ENCODE measurements around the gene PKP1.
A peak's percentile ranks its signal among the peaks of the same experiment; 100 is the strongest.

The PKP1 gene

DNA sequence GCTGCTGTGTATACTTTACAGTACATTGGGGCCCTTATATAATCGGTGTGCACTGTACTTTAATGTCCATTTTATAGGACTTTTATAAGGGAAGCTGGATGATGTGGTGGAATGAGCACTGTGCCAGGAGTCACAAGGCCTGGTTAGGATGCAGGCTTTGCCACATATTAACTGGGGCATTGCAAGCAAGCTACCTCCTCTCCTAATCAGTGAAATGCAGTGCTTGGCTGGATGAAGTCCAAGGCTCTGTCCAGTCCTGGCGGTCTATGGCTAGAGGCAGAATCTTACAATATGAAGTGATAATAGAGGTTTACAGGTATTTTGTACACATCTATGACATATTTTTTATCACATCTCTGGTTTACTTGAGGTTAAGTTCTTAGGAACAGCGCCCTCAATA, 1.7 kb upstream of the PKP1 start:
- DNase-seq (ENCODE audit: low read depth): no peak

DNA sequence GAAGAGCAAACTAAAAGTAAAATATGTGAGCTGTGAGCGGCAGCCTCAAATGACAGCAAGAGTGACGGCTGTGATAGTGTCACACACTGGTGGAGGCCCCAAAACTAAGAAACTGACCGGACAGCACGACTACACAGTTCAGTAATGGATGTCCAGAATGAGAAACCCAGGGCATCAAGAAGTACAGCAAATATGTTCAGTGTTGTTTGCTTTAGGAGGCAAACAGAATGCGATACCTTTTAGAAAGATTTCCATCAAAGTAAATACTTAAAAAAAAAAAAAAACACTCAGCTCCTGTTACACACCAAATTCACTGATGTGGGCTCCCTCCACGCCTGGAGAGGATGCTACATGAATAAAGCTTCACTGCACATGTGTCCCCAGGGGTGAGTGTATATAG, 1.1 kb upstream of the PKP1 start:
- DNase-seq (ENCODE audit: low read depth): no peak

DNA sequence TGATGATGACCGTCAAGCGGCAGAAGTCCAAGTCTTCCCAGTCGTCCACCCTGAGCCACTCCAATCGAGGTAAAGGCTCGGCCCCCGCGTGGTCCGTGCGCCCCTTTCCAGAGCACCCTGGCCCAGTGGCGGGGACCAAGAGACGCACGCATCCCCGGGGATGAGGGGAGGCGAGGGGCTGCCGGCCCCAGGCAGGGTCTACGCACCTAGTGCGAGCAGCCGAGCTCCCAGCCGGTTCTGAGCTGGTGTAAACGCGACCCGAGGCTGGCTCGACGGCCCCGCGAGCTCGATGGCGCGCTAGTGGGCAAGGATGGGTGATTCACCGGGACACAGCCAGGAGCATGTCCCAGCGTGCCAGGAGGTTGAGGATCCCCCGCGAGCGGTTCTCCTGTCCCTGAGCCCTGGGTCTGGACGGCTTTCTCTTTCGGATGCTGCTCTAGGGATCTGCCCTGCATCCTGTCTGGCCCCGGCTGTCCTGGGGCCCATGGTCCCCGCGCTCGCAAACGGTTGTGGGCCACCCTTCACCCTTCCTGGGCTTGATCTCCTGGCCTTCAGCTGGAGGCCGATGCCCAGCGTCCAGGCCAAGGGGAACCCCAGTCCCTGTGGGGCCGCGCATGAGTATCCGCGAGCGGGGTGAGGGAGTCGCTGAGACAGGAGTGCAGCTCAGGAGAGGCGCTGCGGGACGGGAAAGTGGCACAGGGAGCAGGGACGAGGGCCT, 689 bp downstream of the PKP1 start:
- no peak for DNase-seq (ENCODE audit: low read depth)

DNA sequence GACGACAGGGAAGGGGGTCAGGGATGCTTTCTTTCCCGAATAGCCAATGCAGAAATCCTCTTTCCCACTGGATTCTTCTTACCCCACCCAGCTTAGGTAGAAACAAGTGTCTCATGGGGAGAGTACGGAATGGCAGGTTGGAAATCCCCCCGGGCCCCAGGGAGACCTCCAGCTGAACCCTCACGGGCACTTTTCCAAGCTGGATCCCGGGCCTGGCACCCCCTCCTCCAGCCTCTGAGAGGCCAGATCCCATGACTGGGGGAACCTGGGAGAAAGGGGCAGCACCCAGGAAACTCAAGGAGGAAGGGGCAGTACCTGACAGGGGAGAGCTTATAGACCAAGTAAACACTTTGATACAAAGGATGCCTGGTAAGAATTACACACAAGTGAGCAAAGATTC, 1.3 kb downstream of the PKP1 start:
- DNase-seq (ENCODE audit: low read depth): no peak

DNA sequence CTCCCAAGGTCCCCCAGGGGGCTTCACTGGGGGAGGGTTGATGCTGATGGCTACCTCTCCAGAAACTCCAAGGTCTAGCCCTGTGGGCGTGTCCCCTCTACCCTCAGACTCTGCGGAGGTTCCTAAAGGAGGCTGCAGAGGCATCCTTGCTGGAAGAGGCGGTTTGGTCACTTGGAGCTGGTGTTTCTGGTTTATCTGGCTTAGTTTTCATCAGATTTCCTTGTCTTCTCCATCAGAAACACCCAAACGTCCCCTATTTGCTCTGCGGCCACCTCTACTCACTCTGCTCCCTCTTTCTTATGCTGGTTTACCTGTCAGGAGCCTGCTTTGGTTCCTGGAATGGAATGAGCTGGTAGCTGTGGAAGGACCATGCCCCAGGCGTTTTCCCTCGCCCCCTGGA, 2.5 kb downstream of the PKP1 start:
- no peak for DNase-seq (ENCODE audit: low read depth)

DNA sequence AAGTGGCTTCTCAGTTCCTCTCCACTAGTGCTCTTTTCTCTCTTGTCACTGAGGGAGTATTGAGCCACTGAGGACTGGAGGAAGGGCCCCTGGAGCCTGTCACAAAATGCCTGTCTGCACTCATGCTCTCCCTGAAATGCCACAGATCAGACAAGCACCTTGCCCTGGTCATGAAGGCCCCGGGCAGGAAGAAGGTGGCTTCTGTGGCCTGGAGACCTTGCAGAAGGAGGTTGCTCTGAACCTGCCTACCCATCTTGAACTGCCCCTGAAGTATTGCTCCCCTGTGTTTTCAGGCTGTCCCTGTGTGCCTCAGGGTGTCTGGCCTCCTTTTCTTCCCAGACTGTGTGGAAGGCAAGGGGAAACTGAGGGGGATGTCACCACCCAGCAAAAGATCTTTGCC, 3.1 kb downstream of the PKP1 start:
- no peak for DNase-seq (ENCODE audit: low read depth)

DNA sequence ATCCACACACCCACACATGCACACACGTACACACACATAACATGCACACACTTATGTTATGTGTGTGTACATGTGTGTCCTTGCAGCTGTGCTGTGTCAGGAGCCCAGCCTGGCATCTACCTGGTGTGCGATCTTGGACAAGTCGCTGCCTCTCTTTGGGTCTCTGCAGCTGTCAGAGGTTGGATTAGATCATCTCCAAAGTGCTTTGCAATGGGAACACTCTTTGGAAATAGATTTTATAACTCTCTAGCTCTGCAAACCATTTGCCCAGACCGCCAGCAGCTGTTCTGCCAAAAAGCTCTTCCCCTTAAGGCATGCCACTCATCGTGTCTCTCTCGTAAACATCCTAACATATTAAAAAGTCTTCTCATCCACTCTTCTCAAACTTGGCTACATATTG, 4.7 kb downstream of the PKP1 start:
- DNase-seq (ENCODE audit: low read depth): no peak

DNA sequence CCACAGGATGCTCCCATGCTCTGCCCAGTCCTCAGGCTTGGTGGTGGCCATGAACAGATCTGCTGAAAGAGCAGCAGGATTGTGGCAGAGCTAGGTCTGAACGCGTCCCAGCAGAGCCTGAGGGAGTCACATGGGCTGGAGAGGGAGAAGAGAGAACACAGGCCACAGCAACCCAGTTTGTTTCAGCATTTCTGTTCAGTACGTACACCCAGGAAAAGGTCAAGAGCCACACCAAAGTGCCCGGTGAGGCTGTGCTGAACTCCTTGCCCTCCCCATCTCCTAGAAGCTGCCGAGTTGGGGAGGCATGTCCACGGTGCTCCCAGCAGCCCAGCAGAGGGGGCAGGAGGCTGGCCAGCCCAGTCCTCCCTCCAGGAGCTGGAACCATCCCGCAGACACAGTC, 5.5 kb downstream of the PKP1 start:
- DNase-seq (ENCODE audit: low read depth): no peak

DNA sequence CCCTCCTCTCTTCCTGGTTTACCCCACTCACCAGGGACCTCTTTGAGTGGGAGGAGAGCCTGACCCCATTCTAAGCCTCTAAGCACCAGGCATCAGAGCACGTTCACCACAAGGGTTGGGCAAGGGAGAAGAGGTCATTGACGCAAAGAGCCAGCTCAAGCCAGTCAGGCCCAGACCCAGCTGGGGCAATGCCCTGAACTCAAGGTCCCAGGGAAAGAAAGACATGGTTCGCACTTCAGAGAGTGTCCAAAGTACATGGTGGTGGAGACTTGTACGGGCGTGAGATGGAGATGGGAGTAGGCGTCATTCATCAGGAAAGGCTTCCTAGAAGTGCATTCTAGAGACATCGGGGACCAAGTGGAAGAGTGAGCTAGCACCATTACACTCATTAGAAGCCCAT, 7.2 kb downstream of the PKP1 start:
- no peak for DNase-seq (ENCODE audit: low read depth)

DNA sequence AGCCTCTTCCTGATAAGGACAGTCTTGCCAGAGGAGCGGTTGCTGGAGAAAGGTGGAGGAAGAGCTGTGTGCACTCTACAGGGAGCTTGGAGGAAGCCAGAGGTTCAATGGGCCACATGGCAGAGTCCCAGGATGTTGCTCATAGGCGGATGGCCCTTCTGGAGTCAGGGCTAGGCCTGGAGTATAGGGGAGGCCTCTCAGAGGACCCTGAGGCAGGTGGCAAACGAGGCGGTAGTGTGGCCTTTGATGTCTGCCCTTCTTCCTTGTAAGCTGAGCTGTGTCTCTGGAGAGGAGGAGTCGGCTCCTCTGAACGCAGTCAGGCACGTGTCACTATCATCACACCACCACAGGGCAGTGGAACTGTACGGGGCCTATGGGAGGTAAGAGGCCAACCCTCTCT, 8.6 kb downstream of the PKP1 start:
- no peak for DNase-seq (ENCODE audit: low read depth)

DNA sequence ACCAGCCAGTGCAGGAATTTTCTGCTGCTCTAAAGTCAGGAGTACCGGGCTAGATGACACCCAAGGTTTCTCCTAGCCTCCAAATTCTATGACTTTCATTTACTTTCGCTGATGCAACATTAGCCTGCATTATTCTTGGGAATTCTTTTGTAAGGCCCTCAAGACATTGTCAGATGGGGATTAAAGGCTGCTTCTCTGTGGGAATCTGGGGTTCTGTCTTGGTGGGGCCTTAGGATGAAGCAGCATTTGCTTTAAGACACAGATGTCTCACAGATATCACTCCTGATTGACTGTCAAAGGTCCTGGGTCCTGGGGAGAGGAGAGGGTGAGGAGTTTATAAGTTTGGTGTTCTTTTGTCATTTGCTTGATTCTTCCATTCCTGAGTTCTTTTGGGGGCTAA, 11.6 kb downstream of the PKP1 start:
- DNase-seq (ENCODE audit: low read depth): no peak

DNA sequence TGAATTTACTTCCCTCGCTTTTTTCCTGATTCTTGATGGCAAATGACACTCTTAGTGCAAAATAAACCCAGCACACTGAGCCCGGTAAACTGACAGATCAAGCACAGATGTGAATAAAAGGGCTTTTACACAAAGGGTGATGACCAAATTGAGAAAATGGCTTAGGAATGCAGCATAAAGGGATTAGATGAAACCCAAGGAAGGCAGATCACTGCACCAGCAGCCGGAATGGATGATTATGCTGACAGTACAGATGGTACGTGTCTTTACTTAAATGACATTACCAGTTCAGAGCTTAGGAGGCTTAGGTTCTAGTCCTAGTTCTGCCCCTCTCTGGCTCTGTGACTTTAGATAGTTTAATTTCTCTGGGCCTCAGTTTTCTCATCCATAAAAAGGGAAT, 12.0 kb downstream of the PKP1 start:
- no peak for DNase-seq (ENCODE audit: low read depth)

DNA sequence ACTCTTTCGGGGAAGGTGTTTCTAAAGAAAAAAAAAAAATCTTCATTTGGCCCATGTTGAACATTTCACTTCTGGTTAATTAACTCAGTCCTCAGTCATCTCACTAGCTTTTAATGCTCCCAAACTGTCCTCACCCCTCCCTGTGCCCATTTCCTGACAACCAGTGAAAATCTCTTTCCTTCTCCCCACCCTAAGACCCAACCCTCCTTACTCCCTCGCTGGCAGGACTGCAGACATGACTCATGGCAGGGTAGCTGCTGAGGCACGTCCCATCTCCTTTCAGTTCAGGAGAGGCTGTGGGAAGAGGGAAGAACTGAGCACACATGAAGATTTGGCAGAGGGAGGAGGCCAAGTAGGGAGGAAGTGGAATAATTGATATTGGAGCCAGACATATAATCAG, 12.6 kb downstream of the PKP1 start:
- DNase-seq (ENCODE audit: low read depth): peak; percentile 76

DNA sequence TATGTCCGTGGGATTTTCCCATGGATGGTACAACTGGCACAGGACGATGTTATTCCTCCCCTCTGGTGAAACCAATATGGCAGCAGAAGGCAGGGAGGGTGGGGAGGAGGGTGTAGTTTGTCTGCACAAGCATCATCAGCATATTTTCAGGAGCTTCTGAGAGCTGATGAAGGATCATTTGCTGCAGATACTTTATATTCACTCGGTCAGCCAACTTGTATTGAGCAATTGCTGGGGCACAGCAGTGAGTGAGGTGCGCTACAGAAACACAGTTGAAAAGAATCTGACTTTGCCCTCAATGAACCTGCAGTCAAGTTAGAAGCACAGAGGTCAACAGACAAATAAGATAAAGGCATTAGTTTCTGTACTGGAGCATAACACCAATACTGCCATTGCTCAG, 13.0 kb downstream of the PKP1 start:
- DNase-seq (ENCODE audit: low read depth): no peak

DNA sequence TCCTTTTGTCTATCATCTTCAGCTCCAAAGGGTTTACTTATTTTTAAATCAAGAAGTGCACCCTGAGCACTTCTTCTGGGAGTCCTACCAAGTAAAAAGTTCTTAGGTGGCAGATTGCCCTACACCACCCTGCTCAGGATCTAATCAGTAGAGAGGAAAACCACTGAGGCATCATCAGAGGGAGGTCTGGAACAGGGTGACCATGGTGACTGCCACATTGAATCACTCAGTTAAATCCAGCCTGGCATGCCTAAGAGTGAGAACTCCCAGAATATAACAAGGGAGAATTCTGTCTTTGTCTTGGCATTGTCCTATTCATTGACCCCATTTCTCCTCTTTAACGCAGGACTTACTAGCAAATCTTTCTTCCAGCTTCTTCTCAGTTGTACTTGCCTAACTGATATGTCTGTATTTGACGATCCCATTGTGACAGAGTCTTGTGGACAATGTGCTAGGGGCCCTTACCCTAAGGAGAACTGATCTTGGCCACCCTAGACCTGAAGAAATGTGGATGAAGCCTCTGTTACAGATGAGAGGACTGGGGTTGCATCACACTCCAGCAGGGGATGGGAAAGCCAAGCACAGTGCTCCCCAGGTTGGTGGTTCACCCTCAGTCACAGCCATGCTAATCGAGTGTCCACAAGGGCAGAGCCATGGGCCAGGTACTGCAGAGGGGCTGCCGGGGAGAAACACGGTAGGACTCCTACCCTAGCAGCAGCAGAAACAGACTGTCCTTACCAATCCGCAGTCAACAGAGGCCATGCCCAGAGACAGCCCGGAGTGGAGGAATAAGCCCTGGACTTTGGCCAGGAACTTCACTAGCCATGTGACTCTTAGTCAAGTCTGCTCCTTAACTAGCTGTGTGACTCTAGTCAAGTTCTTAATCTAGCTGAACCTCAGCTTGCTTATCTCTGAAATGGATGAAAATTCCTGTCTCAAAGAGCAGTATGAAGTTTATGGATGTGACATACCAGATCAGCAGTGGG, 15.4 kb downstream of the PKP1 start:
- no peak for DNase-seq (ENCODE audit: low read depth)

DNA sequence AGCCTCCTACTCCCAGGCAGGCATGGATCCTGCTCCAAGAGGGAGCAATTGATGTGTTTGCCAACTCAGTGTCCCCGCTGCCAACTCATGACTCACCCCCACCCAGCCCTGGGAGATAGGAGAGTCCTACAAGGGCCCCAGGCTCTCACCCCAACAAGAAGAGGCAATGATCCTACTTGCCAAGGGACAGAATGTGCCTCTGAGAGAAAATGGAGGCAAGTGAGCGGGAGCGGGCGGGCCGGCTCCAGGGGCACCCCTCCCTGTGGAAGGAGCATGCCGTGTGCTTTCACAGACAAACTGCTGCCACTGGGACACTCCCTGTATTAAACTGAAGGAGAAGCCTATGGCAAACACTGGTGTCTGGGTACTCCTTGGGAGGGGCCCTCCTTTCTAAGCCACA, 16.7 kb downstream of the PKP1 start:
- no peak for DNase-seq (ENCODE audit: low read depth)

DNA sequence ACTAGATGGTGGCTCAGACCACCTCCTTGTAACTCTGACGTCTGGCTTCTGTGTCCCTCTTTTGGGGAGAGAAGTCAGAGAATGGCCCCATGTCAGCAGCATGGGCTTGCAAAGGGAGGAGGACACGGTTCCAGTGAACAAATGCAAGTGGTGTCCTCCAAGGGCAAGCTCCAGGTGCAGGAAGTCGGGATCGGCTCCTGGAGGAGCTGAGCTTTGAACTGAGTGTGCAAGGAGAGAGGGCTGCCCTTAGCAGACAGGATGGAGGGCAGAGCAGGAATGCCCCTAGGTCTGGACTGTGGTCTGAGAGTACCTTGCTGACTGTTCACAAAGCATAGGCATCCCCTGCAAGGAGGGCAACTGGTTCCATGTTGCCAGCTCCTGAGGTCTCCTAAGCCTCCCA, 17.3 kb downstream of the PKP1 start:
- no peak for DNase-seq (ENCODE audit: low read depth)

DNA sequence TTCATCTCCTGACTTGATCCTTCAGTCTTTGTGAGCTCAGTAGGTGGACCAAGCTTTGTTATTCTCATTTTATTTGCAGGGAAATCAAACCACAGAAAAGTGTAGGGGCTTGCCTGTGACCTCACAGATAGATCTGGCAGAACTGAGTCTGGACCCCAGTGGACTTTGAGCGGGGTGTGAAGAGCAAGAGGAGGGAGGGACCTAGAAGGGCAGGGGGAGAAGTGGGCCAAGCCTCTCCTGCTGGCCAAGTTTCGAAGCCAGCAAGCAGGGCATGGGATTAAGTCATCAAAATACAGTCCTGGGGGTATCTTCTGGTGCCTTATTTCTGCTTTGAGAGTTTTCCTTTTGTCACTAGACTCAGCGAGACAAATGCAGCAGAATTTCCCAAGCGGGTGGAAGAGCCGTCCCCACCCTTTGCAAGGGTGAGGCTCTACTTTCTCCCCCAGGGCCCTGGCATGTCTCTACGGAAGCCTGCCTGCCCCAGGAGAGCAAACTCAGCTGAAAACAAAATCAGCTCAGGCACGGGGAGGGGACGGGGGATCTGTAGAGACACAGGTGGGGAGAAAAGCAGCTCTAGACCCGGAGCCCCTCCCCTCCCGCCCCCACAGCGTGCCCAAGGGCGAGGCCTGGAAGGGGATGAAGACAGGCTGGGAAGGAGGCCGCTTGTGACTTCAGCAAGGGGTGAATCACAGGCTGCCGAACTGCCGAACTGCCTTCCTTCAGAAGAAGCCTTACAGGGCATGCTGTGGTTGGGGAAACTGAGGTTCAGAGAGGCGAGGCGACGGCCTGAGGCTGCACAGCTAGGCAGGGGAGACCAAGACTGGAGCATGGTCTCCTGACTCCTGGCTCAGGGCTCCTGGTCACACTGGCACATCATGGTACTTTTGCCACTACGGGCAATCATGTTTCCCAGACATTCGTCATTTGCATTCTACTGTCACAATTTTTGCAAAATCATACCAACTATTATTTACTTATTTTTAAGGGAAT, 19.2 kb downstream of the PKP1 start:
- no peak for DNase-seq (ENCODE audit: low read depth)

DNA sequence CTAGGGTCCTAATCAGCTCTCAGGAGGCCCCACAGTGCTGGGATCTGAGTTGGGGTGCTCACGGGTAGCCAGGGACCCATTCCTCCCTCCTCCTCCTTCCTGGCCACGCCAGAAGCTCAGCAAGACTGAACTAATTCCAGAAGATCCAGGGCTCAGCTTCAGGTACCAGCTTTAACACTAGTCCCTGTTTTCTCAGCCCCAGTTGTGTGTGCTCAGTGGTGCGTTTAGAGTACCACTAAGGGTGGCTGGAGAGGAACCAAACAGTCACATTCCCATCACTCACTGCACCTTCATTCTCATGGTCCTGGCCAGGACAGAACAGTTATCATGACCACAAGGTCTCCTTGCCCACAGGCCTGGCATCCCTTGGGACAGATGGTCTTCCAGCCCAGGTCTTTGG, 20.8 kb downstream of the PKP1 start:
- no peak for DNase-seq (ENCODE audit: low read depth)

DNA sequence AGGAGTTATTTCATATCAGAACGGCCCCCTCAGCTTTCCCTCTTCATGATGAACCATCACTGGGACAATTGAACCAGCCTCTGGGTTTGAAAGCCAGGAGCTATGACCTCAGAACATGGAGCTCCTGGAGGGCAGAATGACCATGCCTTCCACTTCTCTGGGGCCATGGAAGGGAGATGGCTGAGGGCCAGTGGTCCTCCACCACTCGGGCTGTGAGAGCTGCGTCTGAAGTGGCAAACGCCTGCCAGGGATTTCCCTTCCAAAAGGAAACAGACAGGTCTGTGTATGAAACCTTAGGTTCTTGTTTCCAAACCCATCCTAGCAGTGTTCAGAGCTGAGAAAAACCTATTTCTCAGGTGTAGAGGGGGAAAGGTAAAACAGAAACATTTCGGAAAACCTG, 22.5 kb downstream of the PKP1 start:
- no peak for DNase-seq (ENCODE audit: low read depth)

DNA sequence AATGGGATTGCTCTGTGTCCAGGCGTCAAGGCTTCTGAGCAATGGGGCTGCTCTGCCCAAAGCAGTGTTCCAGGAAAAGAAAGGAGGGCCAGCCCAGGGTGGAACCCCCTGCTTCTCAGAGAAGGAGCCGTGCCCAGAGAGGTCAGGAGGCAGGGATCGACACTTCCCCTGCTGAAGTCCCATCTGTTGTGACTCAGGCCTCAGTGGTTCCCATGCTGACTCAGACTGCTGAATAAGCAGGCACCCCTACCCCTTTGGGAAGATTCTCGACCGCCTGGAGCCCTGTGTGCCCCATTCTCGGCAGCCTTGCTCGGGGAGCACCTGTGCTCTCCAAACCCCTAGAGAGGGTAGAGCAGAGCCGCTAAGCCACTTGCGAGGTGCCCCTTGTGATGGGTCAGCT, 23.9 kb downstream of the PKP1 start:
- peak; percentile 44 for DNase-seq (ENCODE audit: low read depth)

DNA sequence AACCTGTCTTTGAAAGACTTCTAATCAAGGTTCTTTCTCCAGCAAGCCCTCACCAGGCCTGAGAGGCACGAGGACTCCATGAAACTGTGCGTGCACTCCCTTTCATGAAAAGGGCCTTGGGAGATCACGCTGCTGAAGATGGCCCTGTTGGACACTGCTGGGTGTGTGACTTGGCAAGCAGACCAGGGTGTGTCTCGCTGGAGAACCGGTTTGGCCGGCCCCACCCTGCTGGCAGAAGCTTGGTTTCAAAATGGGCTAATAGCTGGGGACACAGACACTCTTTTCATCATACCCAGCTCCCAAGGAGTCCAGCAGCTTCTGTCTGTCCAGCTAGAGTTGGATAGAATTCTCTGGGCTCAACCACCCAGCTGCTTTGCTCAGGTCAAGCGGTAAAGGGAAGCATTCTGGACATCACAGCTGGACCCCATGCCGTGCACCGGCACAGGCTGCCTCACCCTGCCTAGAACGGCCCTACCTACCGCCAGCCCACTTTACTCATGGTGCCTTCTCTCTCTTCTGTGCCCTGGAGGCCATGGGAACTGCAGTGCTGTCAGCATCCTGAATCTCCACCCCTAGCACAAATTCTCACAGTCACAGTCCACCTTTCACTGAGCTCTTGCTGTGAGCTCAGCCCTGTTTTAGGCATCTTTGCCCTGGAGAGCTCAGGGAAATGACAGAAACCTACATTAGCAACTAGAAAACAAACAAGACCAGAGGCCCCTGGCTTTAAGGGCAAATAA, 24.6 kb downstream of the PKP1 start:
- DNase-seq (ENCODE audit: low read depth): no peak
